T-helper 1 cell treated with Interleukin-12 subunit alpha and Interleukin-12 subunit beta and Interleukin-4 antibody, amounts not matched to agents 30 ng/mL and 1 ng/mL, for 36 hours (primary cell): Measurements from ENCODE around the gene SMARCB1. TPM values are rescaled to one million over a fixed set of nuclear protein-coding genes. Genes with fewer than 3 reads are reported as not detected.

Experiments
- intact Hi-C: fragments of 100-400 bp; cut with micrococcal nuclease; formaldehyde crosslinking; loops from one replicate; pipeline ENCODE4 v1.15.1; 2024
- total RNA-seq: library from RNA; stranded (reverse); gene quantifications from 2 replicates; pipeline ENCODE4 v1.2.3, GENCODE V29; 2022

Gene SMARCB1
- total RNA-seq, 1 donor from 2014 or later, result 77.3 TPM

- intact Hi-C loops, result loop anchor here (10.0 kb wide), 1 partner anchor 225 kb away; no protein-coding TSS in a partner anchor
These were observed 27.2 kb upstream of the SMARCB1 start for GRCh38 chr22:23759566-23759965.

- intact Hi-C loops, result no loop called here
These were observed 26.7 kb upstream of the SMARCB1 start for GRCh38 chr22:23760056-23760455.

GRCh38 chr22:23762842-23763578, 23.8 kb upstream of the SMARCB1 start, which contains the start of gene C22orf15:
Gene C22orf15 (plus strand): TSS chr22:23762990. CDS start chr22:23763307, 317 bp downstream.
- intact Hi-C loops, result no loop called here

- intact Hi-C loops, result no loop called here
These were observed 23.2 kb upstream of the SMARCB1 start for GRCh38 chr22:23763579-23763945.

- intact Hi-C loops, result no loop called here
These were observed 22.8 kb upstream of the SMARCB1 start for GRCh38 chr22:23763954-23764353.

- intact Hi-C loops, result loop anchor here (5.0 kb wide), 2 partner anchors 192 to 792 kb away; partner anchors contain the start of genes GUCD1 and SNRPD3
These were observed 21.6 kb upstream of the SMARCB1 start for GRCh38 chr22:23764899-23765881.

- intact Hi-C loops, result loop anchor here (1.0 to 5.0 kb wide), 6 partner anchors 50 to 790 kb away; partner anchors contain the start of genes DERL3, GUCD1, MIF and SNRPD3
These were observed 19.5 kb upstream of the SMARCB1 start for GRCh38 chr22:23767303-23767672.

GRCh38 chr22:23767673-23768548, 18.9 kb upstream of the SMARCB1 start, which contains the start of gene CHCHD10:
Gene CHCHD10 (minus strand): TSS chr22:23767972. CDS start chr22:23767874, 98 bp downstream.
- intact Hi-C loops, result loop anchor here (1.0 to 5.0 kb wide), 9 partner anchors 17 to 789 kb away; partner anchors contain the start of genes DERL3, GUCD1, MIF and SNRPD3

GRCh38 chr22:23769321-23769965, 17.3 kb upstream of the SMARCB1 start:
- intact Hi-C loops, result loop anchor here (5.0 kb wide), 2 partner anchors 188 to 788 kb away; partner anchors contain the start of genes GUCD1 and SNRPD3

- intact Hi-C loops, result loop anchor here (1.0 kb wide), 2 partner anchors 15 to 21 kb away; partner anchors contain the start of gene ZNF70
These were observed 14.5 kb upstream of the SMARCB1 start for GRCh38 chr22:23772315-23772648.

GRCh38 chr22:23772649-23773473, 13.9 kb upstream of the SMARCB1 start, which contains the start of gene MMP11:
Gene MMP11 (plus strand): TSS chr22:23772849. CDS start chr22:23772871, 22 bp downstream.
- intact Hi-C loops, result loop anchor here (1.0 kb wide), 2 partner anchors 14 to 22 kb away; partner anchors contain the start of gene ZNF70

GRCh38 chr22:23773483-23774113, 13.2 kb upstream of the SMARCB1 start:
- intact Hi-C loops, result no loop called here

GRCh38 chr22:23774114-23774921, 12.4 kb upstream of the SMARCB1 start:
- intact Hi-C loops, result no loop called here

- intact Hi-C loops, result no loop called here
These were observed 11.8 kb upstream of the SMARCB1 start for GRCh38 chr22:23774922-23775436.

GRCh38 chr22:23775779-23776375, 10.9 kb upstream of the SMARCB1 start:
- intact Hi-C loops, result no loop called here

- intact Hi-C loops, result no loop called here
These were observed 8.8 kb upstream of the SMARCB1 start for GRCh38 chr22:23777776-23778576.
